ENCODE data around the gene ITGB1BP1. TPM values are rescaled to one million over a fixed set of nuclear protein-coding genes. Genes with fewer than 3 reads are reported as not detected.

Gene ITGB1BP1
- total and polyA plus RNA-seq, 10 of the 15 experiments (the other 5 are each of a cell fraction or from before 2014, with no cell fraction given), result 50.2 to 273 (median 97.2) TPM

- TF ChIP-seq HCFC1 (IDR thresholded peaks at IDR 0.05; ENCODE audit: low read length), result peak; percentile 66
- TF ChIP-seq EED (IDR thresholded peaks at IDR 0.05; ENCODE audit: low read depth), result peak; percentile 36
- peak; percentile 69 for TF ChIP-seq ZBTB11 (CRISPR knock-in tag; IDR thresholded peaks at IDR 0.05)
- TF ChIP-seq ATF3 (IDR thresholded peaks at IDR 0.05; ENCODE audit: borderline replicate concordance, extremely low read depth, low read depth, low read length), result no peak
- TF ChIP-seq CUX1 (IDR thresholded peaks at IDR 0.05; ENCODE audit: insufficient replicate concordance, low read depth, low read length), result no peak
- TF ChIP-seq BCL11A (IDR thresholded peaks at IDR 0.05; ENCODE audit: low read depth, low read length), result no peak
- no peak; the same call in 1 of the 2 replicates for TF ChIP-seq CBX5 (IDR thresholded peaks at IDR 0.05; ENCODE audit: low read depth)
- TF ChIP-seq CREB1 (IDR thresholded peaks at IDR 0.05; ENCODE audit: low read depth), result peak; percentile 61
- TF ChIP-seq NKRF (conservative IDR thresholded peaks at IDR 0.05), result peak; percentile 51; the same call in 1 of the 2 replicates
- TF ChIP-seq EGR1 (IDR thresholded peaks at IDR 0.05; ENCODE audit: borderline replicate concordance in 1 of 2, low read depth in 2 of 2, low read length in 2 of 2), result peak in 1 of 2 experiments; percentile 88; a peak in 2 of 3 replicates
- TF ChIP-seq ZNF622 (IDR thresholded peaks at IDR 0.05), result no peak
- peak; percentile 97 for TF ChIP-seq IKZF1 (conservative IDR thresholded peaks at IDR 0.05)
These were observed at the start of gene ITGB1BP1, which contains the start of gene CPSF3 (continued) for GRCh38 chr2:9423100-9423921.

Measured in GM12878 (cell line).